ENCODE data around the gene HSPG2. TPM values are rescaled to one million over a fixed set of nuclear protein-coding genes. Genes with fewer than 3 reads are reported as not detected.

Gene HSPG2
- total and polyA plus RNA-seq, 8 donors: 150 to 434 (median 196) TPM

DNA sequence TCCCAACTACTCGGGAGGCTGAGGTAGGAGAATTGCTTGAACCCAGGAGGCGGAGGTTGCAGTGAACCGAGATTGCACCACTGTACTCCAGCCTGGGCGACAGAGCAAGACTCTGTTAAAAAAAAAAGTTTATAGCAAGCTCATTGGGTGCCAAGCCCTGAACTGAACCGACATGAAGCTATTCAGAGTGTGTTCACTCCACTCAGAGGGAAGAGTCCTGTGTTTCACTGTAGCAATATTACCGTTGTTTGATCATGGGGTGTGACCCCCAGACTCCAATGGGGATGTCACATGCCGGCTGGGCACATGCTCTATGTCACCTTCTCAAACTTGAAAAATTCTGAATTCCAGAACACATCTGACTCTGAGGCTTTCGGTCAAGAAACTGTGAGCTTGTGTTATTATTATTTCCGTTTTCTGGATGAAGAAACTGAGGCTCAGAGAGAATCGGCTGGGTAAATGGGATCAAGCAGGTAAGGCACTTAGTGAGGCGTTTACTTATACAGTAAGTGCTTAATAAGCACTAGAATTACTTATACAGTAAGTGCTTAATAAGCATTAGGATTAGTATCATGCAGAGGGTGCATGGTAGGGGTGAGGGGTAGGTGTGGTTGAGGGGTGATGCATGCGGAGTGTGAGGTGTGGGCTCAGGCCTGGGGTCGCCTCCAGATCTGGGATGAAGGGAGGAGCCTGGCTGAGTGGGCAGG lies 36.2 kb downstream of the HSPG2 start:
- Histone ChIP-seq H3K4me3 (no peak overlapping the region), H3K4me1 (peaks cover 32 to 79% of the 10 kb centered on the region in 2 donors), H3K9me3 (no peaks in the 10 kb centered on the region), H3K27me3 (no peaks in the 10 kb centered on the region), H3K36me3 (no peaks in the 10 kb centered on the region), H3K27ac (peak overlapping the region; percentile 7 to 18)
- TF ChIP-seq, protein P1, sequence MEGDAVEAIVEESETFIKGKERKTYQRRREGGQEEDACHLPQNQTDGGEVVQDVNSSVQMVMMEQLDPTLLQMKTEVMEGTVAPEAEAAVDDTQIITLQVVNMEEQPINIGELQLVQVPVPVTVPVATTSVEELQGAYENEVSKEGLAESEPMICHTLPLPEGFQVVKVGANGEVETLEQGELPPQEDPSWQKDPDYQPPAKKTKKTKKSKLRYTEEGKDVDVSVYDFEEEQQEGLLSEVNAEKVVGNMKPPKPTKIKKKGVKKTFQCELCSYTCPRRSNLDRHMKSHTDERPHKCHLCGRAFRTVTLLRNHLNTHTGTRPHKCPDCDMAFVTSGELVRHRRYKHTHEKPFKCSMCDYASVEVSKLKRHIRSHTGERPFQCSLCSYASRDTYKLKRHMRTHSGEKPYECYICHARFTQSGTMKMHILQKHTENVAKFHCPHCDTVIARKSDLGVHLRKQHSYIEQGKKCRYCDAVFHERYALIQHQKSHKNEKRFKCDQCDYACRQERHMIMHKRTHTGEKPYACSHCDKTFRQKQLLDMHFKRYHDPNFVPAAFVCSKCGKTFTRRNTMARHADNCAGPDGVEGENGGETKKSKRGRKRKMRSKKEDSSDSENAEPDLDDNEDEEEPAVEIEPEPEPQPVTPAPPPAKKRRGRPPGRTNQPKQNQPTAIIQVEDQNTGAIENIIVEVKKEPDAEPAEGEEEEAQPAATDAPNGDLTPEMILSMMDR (IDR thresholded peaks at IDR 0.05): no peak
- intact Hi-C loops (cut with DNase I): no loop called here
- ATAC-seq (no peak), DNase-seq (no peak)

GRCh38 chr1:21899987-21900386 lies 37.1 kb downstream of the HSPG2 start:
- Histone ChIP-seq H3K9me3 (no peaks in the 10 kb centered on the region), H3K36me3 (peaks cover 0 to 9% of the 10 kb centered on the region in 2 donors), H3K4me3 (no peak overlapping the region), H3K27ac (peak overlapping the region; percentile 1 to 18), H3K4me1 (peaks cover 32 to 71% of the 10 kb centered on the region in 2 donors), H3K27me3 (no peaks in the 10 kb centered on the region)
- intact Hi-C loops (cut with DNase I): no loop called here
- ATAC-seq (no peak), DNase-seq (no peak)
- TF ChIP-seq, protein P1 (IDR thresholded peaks at IDR 0.05): no peak

GRCh38 chr1:21899267-21899810 lies 37.8 kb downstream of the HSPG2 start:
- intact Hi-C loops (cut with DNase I): no loop called here
- H3K36me3 ChIP-seq: peaks cover 0 to 15% of the 10 kb centered on the region in 2 donors
- DNase-seq (no peak), ATAC-seq (no peak)
- TF ChIP-seq, protein P1 (IDR thresholded peaks at IDR 0.05): no peak
- H3K27ac ChIP-seq: peak overlapping the region in 1 of 2 donors; percentile 43
- H3K4me1 ChIP-seq: peaks cover 32 to 67% of the 10 kb centered on the region in 2 donors
- no peak overlapping the region for H3K4me3 ChIP-seq
- H3K9me3 ChIP-seq: no peaks in the 10 kb centered on the region
- no peaks in the 10 kb centered on the region for H3K27me3 ChIP-seq

DNA sequence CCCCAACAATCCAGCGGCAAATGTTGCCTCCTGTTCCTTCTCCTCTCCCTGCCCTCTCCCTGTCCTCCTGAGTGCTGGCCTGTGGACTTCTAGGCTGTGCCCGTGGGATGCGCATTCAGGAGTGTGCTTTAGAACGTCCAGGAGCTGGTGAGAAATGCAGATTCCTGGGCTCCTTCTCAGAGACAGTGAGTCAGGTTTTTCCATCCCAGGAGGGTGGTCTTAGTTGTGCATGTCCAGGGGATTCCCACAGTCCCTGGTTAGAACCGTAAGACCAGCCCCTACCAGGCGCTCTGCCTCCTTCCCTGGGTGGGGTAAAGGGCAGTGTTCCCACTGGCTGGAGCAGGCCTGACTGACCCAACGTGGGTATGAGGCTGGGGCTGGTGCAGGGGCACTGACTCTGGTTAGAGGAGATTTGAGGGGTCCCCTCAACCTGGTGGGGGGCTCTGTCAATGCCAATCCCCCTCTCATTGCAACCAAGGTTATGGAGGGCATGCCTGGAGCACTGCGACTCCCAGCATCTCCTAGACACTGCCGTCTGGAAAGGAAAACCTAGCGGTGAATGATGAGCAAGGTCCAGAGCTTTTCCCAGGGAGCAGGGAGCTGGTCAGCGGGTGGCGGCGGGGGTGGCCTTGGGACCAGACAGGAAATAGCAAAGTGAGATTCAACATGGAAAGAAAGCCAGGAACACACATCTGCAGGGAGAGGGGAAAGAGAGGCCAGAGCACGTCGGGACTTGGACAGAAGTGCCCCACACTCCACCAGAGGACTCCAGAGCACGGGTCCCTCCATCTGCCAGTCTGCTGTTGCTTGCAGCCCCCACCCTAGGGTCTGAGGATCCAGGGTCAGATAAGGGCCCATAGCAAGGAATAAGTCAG lies 38.5 kb downstream of the HSPG2 start:
- no peak overlapping the region for H3K4me3 ChIP-seq
- no peaks in the 10 kb centered on the region for H3K9me3 ChIP-seq
- TF ChIP-seq, protein P1 (IDR thresholded peaks at IDR 0.05): no peak
- intact Hi-C loops (cut with DNase I): no loop called here
- no peak for ATAC-seq
- DNase-seq: peak in 1 of 4 donors; percentile 49
- peaks cover 32 to 61% of the 10 kb centered on the region in 2 donors for H3K4me1 ChIP-seq
- peak overlapping the region in 1 of 2 donors; percentile 43 for H3K27ac ChIP-seq
- no peaks in the 10 kb centered on the region for H3K27me3 ChIP-seq
- H3K36me3 ChIP-seq: peaks cover 0 to 18% of the 10 kb centered on the region in 2 donors

DNA sequence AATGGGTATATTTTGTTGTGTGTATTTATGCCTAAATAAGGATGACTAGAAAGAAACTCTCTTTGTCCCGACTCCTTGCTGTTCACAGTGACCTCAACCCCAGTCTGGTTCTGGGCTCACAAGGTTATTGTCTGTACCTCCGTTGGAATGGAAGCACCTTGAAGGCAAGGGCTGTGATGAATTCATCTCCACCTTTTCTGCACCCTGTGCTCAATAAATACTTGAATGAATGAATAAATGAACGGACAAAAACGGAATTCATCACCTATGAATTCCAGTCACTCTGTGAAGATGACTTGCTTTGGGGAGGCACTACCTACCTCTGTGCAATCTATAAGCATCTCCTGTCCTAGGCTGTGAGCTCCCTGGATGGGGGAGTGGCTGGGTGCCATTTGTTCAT lies 39.3 kb downstream of the HSPG2 start:
- H3K27ac ChIP-seq: peak overlapping the region in 1 of 2 donors; percentile 21
- peaks cover 32 to 61% of the 10 kb centered on the region in 2 donors for H3K4me1 ChIP-seq

More for the DNA sequence above, 39.3 kb downstream of the HSPG2 start:
- H3K36me3 ChIP-seq: peaks cover 0 to 24% of the 10 kb centered on the region in 2 donors
- no peak overlapping the region for H3K4me3 ChIP-seq
- intact Hi-C loops (cut with DNase I): no loop called here
- H3K27me3 ChIP-seq: no peaks in the 10 kb centered on the region
- DNase-seq (no peak), ATAC-seq (no peak)
- TF ChIP-seq, protein P1 (IDR thresholded peaks at IDR 0.05): no peak
- H3K9me3 ChIP-seq: no peaks in the 10 kb centered on the region

Data from left lung (tissue), 10 donors.